ENCODE measurements around the gene CCDC63. TPM values are rescaled to one million over a fixed set of nuclear protein-coding genes. Genes with fewer than 3 reads are reported as not detected.

CCDC63 gene
- total and polyA plus RNA-seq, 2 of the 13 experiments (the other 11 are each of a cell fraction or from before 2014, with no cell fraction given) = not detected

- Histone ChIP-seq H3K9me3 (ENCODE audit: low read length) (no peaks in the 10 kb centered on the region), H2AFZ (ENCODE audit: low read length) (no peak overlapping the region), H3K4me3 (replicated peaks in 1 of 3; ENCODE audit: insufficient read depth in 1 of 3, low read depth in 2 of 3, low read length in 3 of 3) (no peak overlapping the region), H3K4me1 (ENCODE audit: insufficient read depth, low read length) (no peaks in the 10 kb centered on the region), H3K4me2 (ENCODE audit: low read depth, low read length) (no peak overlapping the region), H3K27ac (ENCODE audit: extremely low read length, insufficient read depth, low read length) (no peak overlapping the region), H3K79me2 (ENCODE audit: insufficient read depth, low read length) (no peaks in the 10 kb centered on the region), H3K36me3 (replicated peaks in 1 of 2; ENCODE audit: control insufficient read depth in 1 of 2, insufficient read depth in 2 of 2, low read length in 2 of 2) (no peaks in the 10 kb centered on the region), H3K27me3 (ENCODE audit: control insufficient read depth in 1 of 2, insufficient read depth in 2 of 2, low read length in 2 of 2) (peaks cover 0 to 18% of the 10 kb centered on the region in 2 experiments; a peak in 4 of 5 replicates), H4K20me1 (ENCODE audit: insufficient read depth, low read length) (no peaks in the 10 kb centered on the region), H3K9ac (ENCODE audit: insufficient read depth, low read depth, low read length) (no peak overlapping the region)
- DNase-seq (ENCODE audit: low spot score) (no peak), ATAC-seq (no peak), FAIRE-seq (no peak)
- ChIA-PET CTCF (ENCODE audit: low intra/inter-chr PET ratio, low total read pairs) (no interaction called here), POLR2A (no interaction called here)
- 30% methylated on average over 5 of the region's 7 CpGs for WGBS (ENCODE audit: low lambda C conversion rate)
- intact Hi-C loops (cut with micrococcal nuclease; ENCODE audit: unreplicated experiment) (no loop called here), in situ Hi-C loops (cut with HindIII; ENCODE audit: extremely low pct_ligation_motif_present, low pct_unique_long_range_greater_than_20kb) (no loop called here)
- no TSS peak for BruUV-seq (replicated peaks)
- TF ChIP-seq GABPA (IDR thresholded peaks at IDR 0.05; ENCODE audit: low read depth, low read length) (no peak), GABPA (CRISPR knock-in tag; IDR thresholded peaks at IDR 0.05; ENCODE audit: low read depth) (no peak), ZNF709 (CRISPR knock-in tag; IDR thresholded peaks at IDR 0.05) (no peak), NFRKB (IDR thresholded peaks at IDR 0.05) (no peak), ZNF3 (CRISPR knock-in tag; IDR thresholded peaks at IDR 0.05) (no peak), SALL2 (CRISPR knock-in tag; IDR thresholded peaks at IDR 0.05) (no peak), WIZ (CRISPR knock-in tag; IDR thresholded peaks at IDR 0.05) (no peak), SP2 (CRISPR knock-in tag; IDR thresholded peaks at IDR 0.05) (no peak), PTBP1 (IDR thresholded peaks at IDR 0.05; ENCODE audit: low read depth, low read length, poor library complexity, severe bottlenecking) (no peak), GZF1 (CRISPR knock-in tag; IDR thresholded peaks at IDR 0.05) (no peak), PITX1 (CRISPR knock-in tag; IDR thresholded peaks at IDR 0.05) (no peak), ZNF225 (CRISPR knock-in tag; IDR thresholded peaks at IDR 0.05) (no peak), RFX3 (CRISPR knock-in tag; IDR thresholded peaks at IDR 0.05) (no peak), ZNF850 (CRISPR knock-in tag; conservative IDR thresholded peaks at IDR 0.05) (no peak), BRD4 (CRISPR knock-in tag; IDR thresholded peaks at IDR 0.05) (no peak)
- TF ChIP-seq, protein P1, sequence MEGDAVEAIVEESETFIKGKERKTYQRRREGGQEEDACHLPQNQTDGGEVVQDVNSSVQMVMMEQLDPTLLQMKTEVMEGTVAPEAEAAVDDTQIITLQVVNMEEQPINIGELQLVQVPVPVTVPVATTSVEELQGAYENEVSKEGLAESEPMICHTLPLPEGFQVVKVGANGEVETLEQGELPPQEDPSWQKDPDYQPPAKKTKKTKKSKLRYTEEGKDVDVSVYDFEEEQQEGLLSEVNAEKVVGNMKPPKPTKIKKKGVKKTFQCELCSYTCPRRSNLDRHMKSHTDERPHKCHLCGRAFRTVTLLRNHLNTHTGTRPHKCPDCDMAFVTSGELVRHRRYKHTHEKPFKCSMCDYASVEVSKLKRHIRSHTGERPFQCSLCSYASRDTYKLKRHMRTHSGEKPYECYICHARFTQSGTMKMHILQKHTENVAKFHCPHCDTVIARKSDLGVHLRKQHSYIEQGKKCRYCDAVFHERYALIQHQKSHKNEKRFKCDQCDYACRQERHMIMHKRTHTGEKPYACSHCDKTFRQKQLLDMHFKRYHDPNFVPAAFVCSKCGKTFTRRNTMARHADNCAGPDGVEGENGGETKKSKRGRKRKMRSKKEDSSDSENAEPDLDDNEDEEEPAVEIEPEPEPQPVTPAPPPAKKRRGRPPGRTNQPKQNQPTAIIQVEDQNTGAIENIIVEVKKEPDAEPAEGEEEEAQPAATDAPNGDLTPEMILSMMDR (CRISPR knock-in tag; IDR thresholded peaks at IDR 0.05) = no peak
- TF ChIP-seq, protein P2, sequence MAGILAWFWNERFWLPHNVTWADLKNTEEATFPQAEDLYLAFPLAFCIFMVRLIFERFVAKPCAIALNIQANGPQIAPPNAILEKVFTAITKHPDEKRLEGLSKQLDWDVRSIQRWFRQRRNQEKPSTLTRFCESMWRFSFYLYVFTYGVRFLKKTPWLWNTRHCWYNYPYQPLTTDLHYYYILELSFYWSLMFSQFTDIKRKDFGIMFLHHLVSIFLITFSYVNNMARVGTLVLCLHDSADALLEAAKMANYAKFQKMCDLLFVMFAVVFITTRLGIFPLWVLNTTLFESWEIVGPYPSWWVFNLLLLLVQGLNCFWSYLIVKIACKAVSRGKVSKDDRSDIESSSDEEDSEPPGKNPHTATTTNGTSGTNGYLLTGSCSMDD (CRISPR knock-in tag; IDR thresholded peaks at IDR 0.05) = no peak
- TF ChIP-seq, protein P3, sequence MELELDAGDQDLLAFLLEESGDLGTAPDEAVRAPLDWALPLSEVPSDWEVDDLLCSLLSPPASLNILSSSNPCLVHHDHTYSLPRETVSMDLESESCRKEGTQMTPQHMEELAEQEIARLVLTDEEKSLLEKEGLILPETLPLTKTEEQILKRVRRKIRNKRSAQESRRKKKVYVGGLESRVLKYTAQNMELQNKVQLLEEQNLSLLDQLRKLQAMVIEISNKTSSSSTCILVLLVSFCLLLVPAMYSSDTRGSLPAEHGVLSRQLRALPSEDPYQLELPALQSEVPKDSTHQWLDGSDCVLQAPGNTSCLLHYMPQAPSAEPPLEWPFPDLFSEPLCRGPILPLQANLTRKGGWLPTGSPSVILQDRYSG (CRISPR knock-in tag; IDR thresholded peaks at IDR 0.05) = no peak
Measured at GRCh38 chr12:110928700-110929099, 81.9 kb downstream of the CCDC63 start.

All from HepG2 (cell line).